SU-DHL-6 (cell line): ENCODE data around the gene EPB41L1.

ENCODE experiments used
- H2AFZ ChIP-seq: fragments of 200-600 bp; sonication (generic); 2 replicates; pipeline ENCODE4 v1.6.1; 2014; ENCODE audit warnings: low read depth, mild to moderate bottlenecking, moderate library complexity, mixed read lengths, antibody characterized with exemption, low read length; ENCODE audit not compliant: severe bottlenecking
- H3F3A ChIP-seq: fragments of 200-600 bp; shearing (Covaris generic); 2 replicates; pipeline ENCODE4 v1.6.0; 2016; ENCODE audit warnings: antibody characterized with exemption, mild to moderate bottlenecking; ENCODE audit not compliant: insufficient read depth
- H3K27ac ChIP-seq: fragments of 200-600 bp; sonication (generic); 2 replicates; pipeline ENCODE4 v1.5.1; 2016; ENCODE audit warnings: low read depth, mild to moderate bottlenecking, low read length, moderate library complexity, mixed read lengths
- H3K27me3 ChIP-seq: fragments of 200-600 bp; sonication (generic), shearing (Covaris generic); 2 replicates; pipeline ENCODE4 v1.6.0; 2014; ENCODE audit warnings: mild to moderate bottlenecking, low read length
- H3K36me3 ChIP-seq: fragments of 200-600 bp; sonication (generic); 2 replicates; pipeline ENCODE4 v1.6.1; 2014; ENCODE audit warnings: mild to moderate bottlenecking, low read length, mixed read lengths
- H3K4me2 ChIP-seq: fragments of 300-600, 200-600 bp; shearing (Covaris generic), sonication (generic); 2 replicates; pipeline ENCODE4 v1.6.0; 2014; ENCODE audit warnings: low read length, low read depth, mild to moderate bottlenecking; ENCODE audit not compliant: poor library complexity, severe bottlenecking
- H3K4me3 ChIP-seq: fragments of 200-600 bp; sonication (generic); 2 replicates; pipeline ENCODE4 v1.5.1; 2014; ENCODE audit warnings: antibody characterized with exemption, low read length, mild to moderate bottlenecking, mixed read lengths; ENCODE audit not compliant: insufficient read depth, poor library complexity, severe bottlenecking
- H3K79me2 ChIP-seq: fragments of 200-600 bp; sonication (generic); 2 replicates; pipeline ENCODE4 v1.6.1; 2014; ENCODE audit warnings: mild to moderate bottlenecking, low read length, moderate library complexity; ENCODE audit not compliant: insufficient read depth
- H3K9ac ChIP-seq: fragments of 200-600 bp; sonication (generic); 2 replicates; pipeline ENCODE4 v1.7.0; 2014; ENCODE audit warnings: mild to moderate bottlenecking, low read length
- H3K9me2 ChIP-seq: fragments of 200-600 bp; sonication (generic); replicated peaks from 2 replicates; pipeline ENCODE4 v1.6.1; 2014; ENCODE audit warnings: low read length; ENCODE audit not compliant: insufficient read depth
- H3K9me3 ChIP-seq: fragments of 200-600 bp; sonication (generic); 2 replicates; pipeline ENCODE4 v1.6.1; 2014; ENCODE audit warnings: low read length, mixed read lengths; ENCODE audit not compliant: insufficient read depth
- H4K20me1 ChIP-seq: fragments of 200-600 bp; sonication (generic); 2 replicates; pipeline ENCODE4 v1.6.1; 2014; ENCODE audit warnings: low read depth, mild to moderate bottlenecking, antibody characterized with exemption, low read length, moderate library complexity, mixed read lengths
- EZH2phosphoT487 ChIP-seq: fragments of 200-600 bp; sonication (generic), shearing (Covaris generic); conservative IDR thresholded peaks from 2 replicates; pipeline ENCODE4 v1.6.1; 2018; ENCODE audit warnings: mild to moderate bottlenecking, antibody characterized with exemption, low read length, moderate library complexity, mixed read lengths
- TF ChIP-seq, protein P1 (sequence below): fragments of 200-600 bp; sonication (generic); IDR thresholded peaks from one replicate; pipeline ENCODE4 v1.5.1; 2017; ENCODE audit warnings: antibody characterized with exemption, mild to moderate bottlenecking, low read length, moderate library complexity; ENCODE audit not compliant: insufficient read depth, poor library complexity, severe bottlenecking

Gene EPB41L1

GRCh38 chr20:36150847-36151539, 3.5 kb upstream of the EPB41L1 start:
- Histone ChIP-seq H3K4me3 (no peak overlapping the region), H4K20me1 (no peaks in the 10 kb centered on the region), H3K27ac (no peak overlapping the region), H2AFZ (no peak overlapping the region), H3K9me3 (no peaks in the 10 kb centered on the region), H3K36me3 (no peaks in the 10 kb centered on the region), H3K4me2 (no peak overlapping the region), H3K9ac (no peak overlapping the region), H3F3A (no peaks in the 10 kb centered on the region), H3K27me3 (no peaks in the 10 kb centered on the region), H3K9me2 (no peaks in the 10 kb centered on the region), H3K79me2 (no peaks in the 10 kb centered on the region)
- no peak for TF ChIP-seq EZH2phosphoT487
- TF ChIP-seq, protein P1, sequence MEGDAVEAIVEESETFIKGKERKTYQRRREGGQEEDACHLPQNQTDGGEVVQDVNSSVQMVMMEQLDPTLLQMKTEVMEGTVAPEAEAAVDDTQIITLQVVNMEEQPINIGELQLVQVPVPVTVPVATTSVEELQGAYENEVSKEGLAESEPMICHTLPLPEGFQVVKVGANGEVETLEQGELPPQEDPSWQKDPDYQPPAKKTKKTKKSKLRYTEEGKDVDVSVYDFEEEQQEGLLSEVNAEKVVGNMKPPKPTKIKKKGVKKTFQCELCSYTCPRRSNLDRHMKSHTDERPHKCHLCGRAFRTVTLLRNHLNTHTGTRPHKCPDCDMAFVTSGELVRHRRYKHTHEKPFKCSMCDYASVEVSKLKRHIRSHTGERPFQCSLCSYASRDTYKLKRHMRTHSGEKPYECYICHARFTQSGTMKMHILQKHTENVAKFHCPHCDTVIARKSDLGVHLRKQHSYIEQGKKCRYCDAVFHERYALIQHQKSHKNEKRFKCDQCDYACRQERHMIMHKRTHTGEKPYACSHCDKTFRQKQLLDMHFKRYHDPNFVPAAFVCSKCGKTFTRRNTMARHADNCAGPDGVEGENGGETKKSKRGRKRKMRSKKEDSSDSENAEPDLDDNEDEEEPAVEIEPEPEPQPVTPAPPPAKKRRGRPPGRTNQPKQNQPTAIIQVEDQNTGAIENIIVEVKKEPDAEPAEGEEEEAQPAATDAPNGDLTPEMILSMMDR: no peak

DNA sequence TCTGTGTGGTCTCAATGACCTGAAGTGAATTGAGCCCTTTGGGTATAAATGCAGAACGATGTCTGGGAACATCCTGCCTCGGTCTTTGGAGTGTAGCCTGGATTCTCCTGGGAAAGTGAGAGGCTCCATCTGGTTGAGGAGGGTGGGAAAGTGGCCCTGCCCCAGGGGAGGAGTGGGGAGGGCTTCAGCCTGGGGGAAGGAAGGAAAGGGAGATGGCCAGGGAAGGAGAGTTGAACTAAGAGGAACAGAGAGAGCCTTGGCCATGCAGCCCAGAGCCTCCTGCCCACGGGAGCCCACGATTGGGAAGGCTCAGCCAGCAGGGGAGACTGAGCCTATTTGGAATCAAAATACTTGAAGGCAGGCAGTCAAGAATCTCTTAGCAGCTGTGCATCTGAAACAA, 2.3 kb upstream of the EPB41L1 start:
- no peaks in the 10 kb centered on the region for H3K27me3 ChIP-seq
- no peak overlapping the region for H3K27ac ChIP-seq
- no peaks in the 10 kb centered on the region for H3K36me3 ChIP-seq
- no peak overlapping the region for H3K4me2 ChIP-seq
- no peak overlapping the region for H2AFZ ChIP-seq
- no peaks in the 10 kb centered on the region for H3F3A ChIP-seq
- TF ChIP-seq EZH2phosphoT487: no peak
- TF ChIP-seq, protein P1: no peak
- no peaks in the 10 kb centered on the region for H4K20me1 ChIP-seq
- no peaks in the 10 kb centered on the region for H3K79me2 ChIP-seq
- no peaks in the 10 kb centered on the region for H3K9me2 ChIP-seq
- H3K4me3 ChIP-seq: no peak overlapping the region
- H3K9me3 ChIP-seq: no peaks in the 10 kb centered on the region
- no peak overlapping the region for H3K9ac ChIP-seq

DNA sequence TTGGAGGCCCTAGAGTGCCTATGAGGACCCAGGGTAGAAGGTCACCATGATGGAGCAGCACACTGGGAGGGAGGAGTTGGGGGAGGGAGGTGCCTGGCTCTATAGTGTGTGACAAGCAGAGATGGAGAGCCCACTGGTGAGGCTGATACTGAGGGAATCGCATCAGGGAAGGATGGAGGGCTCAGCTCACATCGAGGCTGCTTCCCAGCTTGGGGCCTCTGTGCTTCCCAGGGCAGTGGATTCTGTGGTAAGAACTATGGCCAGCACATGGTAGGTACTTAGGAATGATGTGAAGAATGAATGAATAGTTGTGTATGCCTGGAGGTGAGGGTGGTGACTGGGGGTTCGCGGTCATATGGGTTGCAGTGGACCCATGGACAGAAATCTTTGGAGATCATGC, 1.3 kb upstream of the EPB41L1 start:
- H3K27ac ChIP-seq: no peak overlapping the region
- no peaks in the 10 kb centered on the region for H3K36me3 ChIP-seq
- H3K9me2 ChIP-seq: no peaks in the 10 kb centered on the region
- H3K4me3 ChIP-seq: no peak overlapping the region
- TF ChIP-seq, protein P1: no peak
- no peak for TF ChIP-seq EZH2phosphoT487
- H3K79me2 ChIP-seq: no peaks in the 10 kb centered on the region
- H3K4me2 ChIP-seq: no peak overlapping the region
- no peaks in the 10 kb centered on the region for H4K20me1 ChIP-seq
- H3K27me3 ChIP-seq: no peaks in the 10 kb centered on the region
- no peaks in the 10 kb centered on the region for H3K9me3 ChIP-seq
- no peak overlapping the region for H2AFZ ChIP-seq
- H3F3A ChIP-seq: no peaks in the 10 kb centered on the region
- H3K9ac ChIP-seq: no peak overlapping the region
